ENCODE data around the gene WASF3. TPM values are rescaled to one million over a fixed set of nuclear protein-coding genes. Genes with fewer than 3 reads are reported as not detected.
"Not testable (repeated sequence)": the region's sequence is repeated elsewhere in the genome, so short reads cannot be mapped to it uniquely, and the experiment has no call there.

The WASF3 gene
- total RNA-seq, 2 experiments from 2014 or later = 0.37 to 0.44 TPM

DNA sequence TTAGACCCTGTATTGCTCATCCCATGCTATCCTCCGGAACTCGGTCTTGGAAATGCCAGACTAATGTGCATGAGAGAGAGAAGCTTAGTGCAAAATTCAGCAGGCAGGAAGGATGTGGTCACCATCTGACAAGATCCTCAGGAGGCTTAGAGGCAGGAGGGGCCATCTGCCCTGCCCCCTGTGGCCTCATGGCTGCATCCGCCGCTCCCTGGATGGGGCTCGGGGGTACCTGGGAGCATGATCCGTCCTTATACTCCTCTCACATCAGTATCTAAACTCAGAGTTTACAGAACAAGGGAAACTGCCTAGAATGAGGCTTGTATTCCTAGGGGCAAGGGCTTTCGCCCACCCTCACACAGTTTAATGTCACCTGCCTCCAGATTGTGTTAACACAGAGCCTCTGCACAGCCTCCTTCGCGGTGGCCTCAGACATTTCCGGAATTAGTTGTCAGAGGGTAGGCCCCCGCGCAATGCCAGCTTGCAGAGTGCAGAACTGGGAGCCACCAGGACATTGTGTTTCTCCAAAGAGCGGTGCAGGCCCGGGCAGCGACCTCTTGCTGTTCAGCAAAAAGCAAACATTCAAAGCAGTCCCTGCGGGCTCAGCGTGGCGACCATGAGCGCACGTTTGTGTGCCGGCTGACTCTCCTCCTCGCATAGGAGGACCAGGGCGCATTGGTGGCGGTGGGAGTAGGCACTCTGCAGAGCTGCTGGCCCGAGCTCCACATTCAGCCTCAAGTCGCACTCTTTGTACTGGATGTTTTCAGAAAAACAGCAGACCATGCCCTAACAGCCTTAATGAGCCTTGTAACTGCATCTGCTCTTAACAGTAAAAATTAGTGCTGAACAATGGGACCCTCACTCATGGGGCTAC, 164.0 kb downstream of the WASF3 start:
- POLR2A ChIA-PET = no interaction called here
- CTCF ChIA-PET = interaction anchor here (0.9 to 2.4 kb wide), 2 partner anchors 19 to 208 kb away, joined by 3 to 8 read pairs; no protein-coding TSS in a partner anchor
- DNase-seq (peak; percentile 67), ATAC-seq (peak; percentile 86)
- Mint-ChIP-seq H3K4me3 (peak overlapping the region; percentile 49), H3K4me1 (peaks cover 24% of the 10 kb centered on the region), H3K27me3 (no peaks in the 10 kb centered on the region), H3K36me3 (ENCODE audit: low read depth) (no peaks in the 10 kb centered on the region), H3K9me3 (ENCODE audit: low read depth) (no peaks in the 10 kb centered on the region), H3K27ac (peak overlapping the region; percentile 73)
- intact Hi-C loops (cut with DNase I, micrococcal nuclease) = no loop called here

DNA sequence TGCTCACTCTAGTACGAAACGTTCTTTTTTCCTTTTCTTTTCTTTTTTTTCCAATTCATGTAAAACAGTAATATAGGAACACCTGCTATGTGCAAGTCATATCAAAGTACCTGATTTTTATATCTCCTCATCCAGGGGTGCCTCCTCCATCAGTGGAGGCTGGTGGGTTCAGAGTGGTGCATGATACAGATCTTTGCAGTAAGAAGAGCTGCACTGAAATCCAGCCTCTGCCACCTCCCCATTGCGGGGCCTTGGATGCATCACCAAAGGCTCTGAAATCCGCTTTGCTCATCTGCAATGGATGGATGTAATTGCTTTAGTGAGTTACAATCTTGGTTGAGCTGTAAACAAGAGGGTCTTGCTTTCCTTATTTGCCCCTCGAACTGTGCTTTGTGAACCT, 164.8 kb downstream of the WASF3 start:
- no peaks in the 10 kb centered on the region for H3K27me3 Mint-ChIP-seq
- no peaks in the 10 kb centered on the region for H3K36me3 Mint-ChIP-seq (ENCODE audit: low read depth)
- H3K4me3 Mint-ChIP-seq = no peak overlapping the region
- intact Hi-C loops (cut with DNase I, micrococcal nuclease) = no loop called here
- no peaks in the 10 kb centered on the region for H3K9me3 Mint-ChIP-seq (ENCODE audit: low read depth)
- POLR2A ChIA-PET = no interaction called here
- CTCF ChIA-PET = no interaction called here
- DNase-seq (no peak), ATAC-seq (no peak)
- peaks cover 24% of the 10 kb centered on the region for H3K4me1 Mint-ChIP-seq
- H3K27ac Mint-ChIP-seq = no peak overlapping the region

DNA sequence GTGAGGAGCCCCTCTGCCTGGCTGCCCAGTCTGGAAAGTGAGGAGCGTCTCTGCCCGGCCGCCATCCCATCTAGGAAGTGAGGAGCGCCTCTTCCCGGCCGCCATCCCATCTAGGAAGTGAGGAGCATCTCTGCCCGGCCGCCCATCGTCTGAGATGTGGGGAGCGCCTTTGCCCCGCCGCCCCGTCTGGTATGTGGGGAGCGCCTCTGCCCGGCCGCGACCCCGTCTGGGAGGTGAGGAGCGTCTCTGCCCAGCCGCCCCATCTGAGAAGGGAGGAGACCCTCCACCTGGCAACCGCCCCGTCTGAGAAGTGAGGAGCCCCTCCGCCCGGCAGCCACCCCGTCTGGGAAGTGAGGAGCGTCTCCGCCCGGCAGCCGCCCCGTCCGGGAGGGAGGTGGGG, 166.1 kb downstream of the WASF3 start:
- H3K36me3 Mint-ChIP-seq (ENCODE audit: low read depth); CTCF ChIA-PET; H3K4me3 Mint-ChIP-seq; ATAC-seq; H3K9me3 Mint-ChIP-seq (ENCODE audit: low read depth); H3K27ac Mint-ChIP-seq; H3K27me3 Mint-ChIP-seq; POLR2A ChIA-PET; intact Hi-C loops (cut with DNase I, micrococcal nuclease); DNase-seq: not testable (repeated sequence)
- peaks cover 24% of the 10 kb centered on the region for H3K4me1 Mint-ChIP-seq

DNA sequence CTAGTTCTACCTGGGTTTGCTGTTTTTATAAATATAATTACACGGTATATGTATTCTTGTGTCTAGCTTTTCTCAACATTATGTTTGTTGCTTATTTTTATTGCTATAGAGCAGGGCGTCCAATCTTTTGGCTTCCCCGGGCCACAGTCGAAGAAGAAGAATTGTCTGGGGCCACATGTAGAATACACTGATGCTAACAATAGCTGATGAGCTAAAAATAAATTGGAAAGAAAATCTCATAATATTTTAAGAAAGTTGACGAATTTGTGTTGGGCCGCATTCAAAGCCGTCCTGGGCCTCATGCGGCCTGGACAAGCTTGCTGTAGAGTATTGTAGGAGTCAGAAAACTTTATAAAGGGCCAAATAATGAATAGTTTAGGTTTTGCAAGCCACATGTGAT, 169.2 kb downstream of the WASF3 start:
- H3K4me3 Mint-ChIP-seq = no peak overlapping the region

DNA sequence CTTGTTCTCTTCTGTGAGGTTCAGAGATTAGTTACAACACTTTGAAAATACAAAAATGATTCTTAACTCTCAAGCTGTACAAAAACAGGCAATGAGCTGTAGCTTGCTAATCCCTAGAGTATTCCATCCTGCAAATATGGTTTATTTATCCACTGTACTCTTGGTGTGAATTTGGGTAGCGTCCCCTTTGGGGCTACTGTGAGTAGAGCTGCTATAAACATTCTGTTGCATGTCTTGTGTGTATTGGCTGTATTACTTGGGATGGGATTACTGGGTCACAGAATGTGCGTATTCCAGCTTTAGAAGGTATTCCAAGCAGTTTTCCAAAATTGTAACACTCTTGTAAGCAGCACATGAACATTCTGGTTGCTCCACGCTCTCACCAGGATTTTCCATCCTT, 169.6 kb downstream of the WASF3 start:
- H3K36me3 Mint-ChIP-seq (ENCODE audit: low read depth) = no peaks in the 10 kb centered on the region
- POLR2A ChIA-PET = no interaction called here
- no peak for ATAC-seq

More for the DNA sequence above, 169.2 kb downstream of the WASF3 start:
- POLR2A ChIA-PET = no interaction called here
- intact Hi-C loops (cut with DNase I, micrococcal nuclease) = no loop called here
- peaks cover 9% of the 10 kb centered on the region for H3K4me1 Mint-ChIP-seq
- no peaks in the 10 kb centered on the region for H3K27me3 Mint-ChIP-seq
- CTCF ChIA-PET = no interaction called here
- DNase-seq (no peak), ATAC-seq (no peak)
- H3K9me3 Mint-ChIP-seq (ENCODE audit: low read depth) = no peaks in the 10 kb centered on the region
- no peak overlapping the region for H3K27ac Mint-ChIP-seq
- no peaks in the 10 kb centered on the region for H3K36me3 Mint-ChIP-seq (ENCODE audit: low read depth)

DNA sequence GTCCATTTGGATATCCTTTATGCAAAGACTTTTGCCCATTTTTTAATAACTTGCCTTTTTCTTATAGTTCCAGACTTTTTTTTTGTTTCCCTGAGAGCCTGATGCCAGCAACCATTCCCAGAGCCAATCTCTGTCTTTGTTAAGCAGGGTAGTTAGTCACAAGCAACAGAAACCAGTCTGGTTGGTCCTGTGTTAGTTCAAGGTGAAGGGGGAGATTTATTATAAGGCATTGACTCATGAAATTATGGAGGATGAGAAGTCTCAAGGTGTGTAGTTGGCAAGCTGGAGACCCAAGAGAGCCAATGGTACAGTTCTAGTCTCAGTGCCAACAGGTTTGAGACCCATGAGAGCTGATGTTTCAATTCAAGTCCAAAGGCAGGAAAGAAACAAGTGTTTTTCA, 170.2 kb downstream of the WASF3 start:
- POLR2A ChIA-PET = no interaction called here
- Mint-ChIP-seq H3K36me3 (ENCODE audit: low read depth) (no peaks in the 10 kb centered on the region), H3K9me3 (ENCODE audit: low read depth) (no peaks in the 10 kb centered on the region), H3K27me3 (no peaks in the 10 kb centered on the region), H3K4me3 (no peak overlapping the region), H3K4me1 (no peaks in the 10 kb centered on the region), H3K27ac (no peak overlapping the region)
- ATAC-seq = no peak
- intact Hi-C loops (cut with DNase I, micrococcal nuclease) = no loop called here
- CTCF ChIA-PET = no interaction called here
- no peak for DNase-seq

More for the DNA sequence above, 169.6 kb downstream of the WASF3 start:
- intact Hi-C loops (cut with DNase I, micrococcal nuclease) = no loop called here
- Mint-ChIP-seq H3K4me3 (no peak overlapping the region), H3K27ac (no peak overlapping the region), H3K9me3 (ENCODE audit: low read depth) (no peaks in the 10 kb centered on the region), H3K4me1 (peaks cover 4% of the 10 kb centered on the region), H3K27me3 (no peaks in the 10 kb centered on the region)
- CTCF ChIA-PET = no interaction called here
- DNase-seq = no peak

DNA sequence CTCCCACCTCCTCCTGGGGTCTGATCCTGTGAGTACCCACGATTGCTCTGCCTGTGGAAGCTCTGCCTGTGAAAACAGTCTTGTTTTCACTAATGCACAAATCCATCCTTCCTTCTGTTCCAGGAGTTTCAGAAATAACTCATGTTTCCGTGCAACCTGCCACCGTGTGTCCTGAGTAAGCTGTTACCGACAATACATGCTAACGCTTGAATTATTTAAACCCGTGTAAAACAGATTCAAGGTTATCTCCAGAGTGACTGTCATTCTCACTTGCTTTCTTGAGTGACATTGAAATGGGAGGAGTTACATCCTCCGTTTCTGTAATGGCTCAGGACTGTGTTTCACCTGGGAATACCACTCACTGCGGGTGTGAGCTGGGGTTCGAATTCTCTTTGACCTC, 178.2 kb downstream of the WASF3 start:
- ATAC-seq = no peak
- H3K27me3 Mint-ChIP-seq = peaks cover 10% of the 10 kb centered on the region
- H3K9me3 Mint-ChIP-seq (ENCODE audit: low read depth) = peaks cover 15% of the 10 kb centered on the region
- CTCF ChIA-PET = no interaction called here
- H3K4me3 Mint-ChIP-seq = no peak overlapping the region
- POLR2A ChIA-PET = no interaction called here
- no peaks in the 10 kb centered on the region for H3K36me3 Mint-ChIP-seq (ENCODE audit: low read depth)
- no peaks in the 10 kb centered on the region for H3K4me1 Mint-ChIP-seq
- no peak overlapping the region for H3K27ac Mint-ChIP-seq
- DNase-seq = no peak
- intact Hi-C loops (cut with DNase I, micrococcal nuclease) = no loop called here

Other genes starting within 250 kb of the WASF3 start
- not detected for gene GPR12, start 203.1 kb downstream of the WASF3 start, total RNA-seq